Neural cell (in vitro differentiated cells): ENCODE data around the gene ZDHHC14. TPM values are rescaled to one million over a fixed set of nuclear protein-coding genes. Genes with fewer than 3 reads are reported as not detected.
"Not testable (repeated sequence)": the region's sequence is repeated elsewhere in the genome, so short reads cannot be mapped to it uniquely, and the experiment has no call there.

Experiments
- H2AFZ ChIP-seq: fragments of 200-600, 300-800 bp; sonication (generic), shearing (Covaris generic); 2 replicates; pipeline ENCODE4 v1.6.0; 2014; ENCODE audit warnings: low read depth, mild to moderate bottlenecking, antibody characterized with exemption, low read length, moderate library complexity
- H3F3A ChIP-seq: fragments of 200-600 bp; shearing (Covaris generic); 2 replicates; pipeline ENCODE4 v1.6.1; 2016; ENCODE audit warnings: mild to moderate bottlenecking, moderate library complexity, mixed read lengths, antibody characterized with exemption, low read length; ENCODE audit not compliant: insufficient read depth, poor library complexity, severe bottlenecking
- H3K27ac ChIP-seq: fragments of 200-600, 300-800 bp; sonication (generic), shearing (Covaris generic); 2 replicates; pipeline ENCODE4 v1.5.1; 2014; ENCODE audit warnings: mild to moderate bottlenecking, low read length, moderate library complexity
- H3K27me3 ChIP-seq: fragments of 300-800, 200-600 bp; sonication (generic), shearing (Covaris generic); 2 replicates; pipeline ENCODE4 v1.6.0; 2014; ENCODE audit warnings: mild to moderate bottlenecking, low read depth, low read length, moderate library complexity; ENCODE audit not compliant: insufficient read depth
- H3K36me3 ChIP-seq: fragments of 300-800, 200-600 bp; sonication (generic), shearing (Covaris generic); 2 replicates; pipeline ENCODE4 v1.5.1; 2014; ENCODE audit warnings: mild to moderate bottlenecking, antibody characterized with exemption, low read length, moderate library complexity; ENCODE audit not compliant: insufficient read depth
- H3K4me2 ChIP-seq: fragments of 300-800, 200-600 bp; sonication (generic), shearing (Covaris generic); 2 replicates; pipeline ENCODE4 v1.6.0; 2014; ENCODE audit warnings: mild to moderate bottlenecking, low read length
- H3K4me3 ChIP-seq: fragments of 300-800, 200-600 bp; sonication (generic), shearing (Covaris generic); 2 replicates; pipeline ENCODE4 v1.5.1; 2014; ENCODE audit warnings: mild to moderate bottlenecking, low read length, moderate library complexity
- H3K79me2 ChIP-seq: fragments of 200-600 bp; shearing (Covaris generic); replicated peaks from 2 replicates; pipeline ENCODE4 v1.6.0; 2014; ENCODE audit warnings: mild to moderate bottlenecking, low read length, moderate library complexity; ENCODE audit not compliant: insufficient read depth
- H3K9ac ChIP-seq: fragments of 300-800, 200-600 bp; sonication (generic), shearing (Covaris generic); 2 replicates; pipeline ENCODE4 v1.6.1; 2016; ENCODE audit warnings: mild to moderate bottlenecking, low read length, mixed read lengths
- H3K9me2 ChIP-seq: fragments of 200-600 bp; shearing (Covaris generic); 2 replicates; pipeline ENCODE4 v1.6.1; 2016; ENCODE audit warnings: mild to moderate bottlenecking, low read length, mixed read lengths; ENCODE audit not compliant: insufficient read depth
- H3K9me3 ChIP-seq: fragments of 200-600, 300-800 bp; sonication (generic), shearing (Covaris generic); 2 replicates; pipeline ENCODE4 v1.6.1; 2016; ENCODE audit warnings: mild to moderate bottlenecking, mixed run types, low read length, moderate library complexity, mixed read lengths
- H4K20me1 ChIP-seq: fragments of 200-600 bp; shearing (Covaris generic); 2 replicates; pipeline ENCODE4 v1.6.1; 2016; ENCODE audit warnings: mild to moderate bottlenecking, mixed run types; ENCODE audit not compliant: insufficient read depth
- CTCF ChIP-seq: fragments of 450-650 bp; IDR thresholded peaks from 2 replicates; pipeline ENCODE4 v1.5.1; 2014; ENCODE audit warnings: antibody characterized with exemption, mild to moderate bottlenecking, moderate library complexity; ENCODE audit not compliant: poor library complexity, severe bottlenecking
- EP300 ChIP-seq: fragments of 450-650 bp; conservative IDR thresholded peaks from 2 replicates; pipeline ENCODE4 v1.6.1; 2014; ENCODE audit warnings: antibody characterized with exemption, mild to moderate bottlenecking, moderate library complexity; ENCODE audit not compliant: poor library complexity, severe bottlenecking
- EZH2 ChIP-seq: fragments of 200-600, 300-800 bp; shearing (Covaris generic), sonication (generic); IDR thresholded peaks from 2 replicates; pipeline ENCODE4 v1.6.1; 2014; ENCODE audit warnings: antibody characterized with exemption, low read length, borderline replicate concordance, mild to moderate bottlenecking; ENCODE audit not compliant: insufficient read depth, poor library complexity, severe bottlenecking
- MXI1 ChIP-seq: fragments of 450-650 bp; conservative IDR thresholded peaks from 2 replicates; pipeline ENCODE4 v1.6.1; 2014; ENCODE audit warnings: antibody characterized with exemption, mild to moderate bottlenecking; ENCODE audit not compliant: poor library complexity, severe bottlenecking
- POLR2AphosphoS5 ChIP-seq: IDR thresholded peaks from 2 replicates; pipeline ENCODE4 v1.6.1; 2012
- RAD21 ChIP-seq: fragments of 450-650 bp; conservative IDR thresholded peaks from 2 replicates; pipeline ENCODE4 v1.6.1; 2014; ENCODE audit warnings: antibody characterized with exemption, mild to moderate bottlenecking, moderate library complexity
- SMC3 ChIP-seq: fragments of 450-650 bp; conservative IDR thresholded peaks from 2 replicates; pipeline ENCODE4 v1.6.1; 2014; ENCODE audit warnings: antibody characterized with exemption, mild to moderate bottlenecking, moderate library complexity; ENCODE audit not compliant: poor library complexity
- TAF1 ChIP-seq: IDR thresholded peaks from 2 replicates; pipeline ENCODE4 v1.6.1; 2012; ENCODE audit warnings: low read depth
- polyA plus RNA-seq: library from polyadenylated mRNA; depleted of rRNA; stranded (reverse); fragments of >200 nt; gene quantifications from 2 replicates; pipeline ENCODE4 v1.2.3, GENCODE V29; 2014
- TF ChIP-seq, protein P1 (sequence below): IDR thresholded peaks from 2 replicates; pipeline ENCODE4 v1.6.1; 2012; ENCODE audit warnings: borderline replicate concordance

The ZDHHC14 gene
- polyA plus RNA-seq, 1 donor from 2014 or later: 4.1 TPM

DNA sequence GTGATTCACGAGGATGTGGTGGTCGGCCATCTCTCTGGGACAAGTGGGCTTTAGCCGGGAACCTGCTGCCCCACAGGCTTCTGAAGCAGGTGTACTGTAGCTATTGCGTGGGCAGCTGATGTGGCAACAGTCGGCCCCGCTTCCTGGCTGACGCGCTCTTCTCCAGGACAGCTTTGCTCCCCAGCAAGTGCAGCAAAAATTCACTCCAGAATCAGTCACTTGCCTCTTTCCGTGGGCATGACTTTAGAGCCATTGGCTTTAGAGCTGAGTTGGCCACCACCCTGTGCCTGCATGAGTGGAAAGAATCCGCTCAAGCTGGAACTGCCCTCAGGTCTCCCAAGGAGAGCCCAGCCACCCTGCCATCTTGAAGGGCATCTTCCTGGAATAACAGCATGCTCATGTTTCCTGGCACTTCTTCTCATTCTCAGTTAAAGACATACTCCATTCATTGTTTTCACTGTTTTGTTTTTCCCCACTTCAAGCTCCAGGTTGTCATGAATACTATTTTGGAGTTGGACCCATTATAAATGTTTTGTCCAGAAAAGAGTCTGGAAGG is 178.3 kb downstream of the ZDHHC14 start:
- no peak overlapping the region for H3K4me2 ChIP-seq
- no peaks in the 10 kb centered on the region for H3K36me3 ChIP-seq
- TF ChIP-seq MXI1 (no peak), RAD21 (no peak)
- TF ChIP-seq, protein P1, sequence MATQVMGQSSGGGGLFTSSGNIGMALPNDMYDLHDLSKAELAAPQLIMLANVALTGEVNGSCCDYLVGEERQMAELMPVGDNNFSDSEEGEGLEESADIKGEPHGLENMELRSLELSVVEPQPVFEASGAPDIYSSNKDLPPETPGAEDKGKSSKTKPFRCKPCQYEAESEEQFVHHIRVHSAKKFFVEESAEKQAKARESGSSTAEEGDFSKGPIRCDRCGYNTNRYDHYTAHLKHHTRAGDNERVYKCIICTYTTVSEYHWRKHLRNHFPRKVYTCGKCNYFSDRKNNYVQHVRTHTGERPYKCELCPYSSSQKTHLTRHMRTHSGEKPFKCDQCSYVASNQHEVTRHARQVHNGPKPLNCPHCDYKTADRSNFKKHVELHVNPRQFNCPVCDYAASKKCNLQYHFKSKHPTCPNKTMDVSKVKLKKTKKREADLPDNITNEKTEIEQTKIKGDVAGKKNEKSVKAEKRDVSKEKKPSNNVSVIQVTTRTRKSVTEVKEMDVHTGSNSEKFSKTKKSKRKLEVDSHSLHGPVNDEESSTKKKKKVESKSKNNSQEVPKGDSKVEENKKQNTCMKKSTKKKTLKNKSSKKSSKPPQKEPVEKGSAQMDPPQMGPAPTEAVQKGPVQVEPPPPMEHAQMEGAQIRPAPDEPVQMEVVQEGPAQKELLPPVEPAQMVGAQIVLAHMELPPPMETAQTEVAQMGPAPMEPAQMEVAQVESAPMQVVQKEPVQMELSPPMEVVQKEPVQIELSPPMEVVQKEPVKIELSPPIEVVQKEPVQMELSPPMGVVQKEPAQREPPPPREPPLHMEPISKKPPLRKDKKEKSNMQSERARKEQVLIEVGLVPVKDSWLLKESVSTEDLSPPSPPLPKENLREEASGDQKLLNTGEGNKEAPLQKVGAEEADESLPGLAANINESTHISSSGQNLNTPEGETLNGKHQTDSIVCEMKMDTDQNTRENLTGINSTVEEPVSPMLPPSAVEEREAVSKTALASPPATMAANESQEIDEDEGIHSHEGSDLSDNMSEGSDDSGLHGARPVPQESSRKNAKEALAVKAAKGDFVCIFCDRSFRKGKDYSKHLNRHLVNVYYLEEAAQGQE: no peak

GRCh38 chr6:157560063-157560462 is 179.1 kb downstream of the ZDHHC14 start:
- H4K20me1 ChIP-seq, H3K9me3 ChIP-seq, H3K79me2 ChIP-seq: not testable (repeated sequence)

More for the DNA sequence above, 178.3 kb downstream of the ZDHHC14 start:
- Histone ChIP-seq H3K27me3 (no peaks in the 10 kb centered on the region), H3K4me3 (no peak overlapping the region), H3K9me2 (no peaks in the 10 kb centered on the region), H3K9ac (no peak overlapping the region), H3F3A (no peaks in the 10 kb centered on the region), H2AFZ (no peak overlapping the region), H3K27ac (no peak overlapping the region), H3K9me3 (no peaks in the 10 kb centered on the region), H4K20me1 (no peaks in the 10 kb centered on the region), H3K79me2 (no peaks in the 10 kb centered on the region)

DNA sequence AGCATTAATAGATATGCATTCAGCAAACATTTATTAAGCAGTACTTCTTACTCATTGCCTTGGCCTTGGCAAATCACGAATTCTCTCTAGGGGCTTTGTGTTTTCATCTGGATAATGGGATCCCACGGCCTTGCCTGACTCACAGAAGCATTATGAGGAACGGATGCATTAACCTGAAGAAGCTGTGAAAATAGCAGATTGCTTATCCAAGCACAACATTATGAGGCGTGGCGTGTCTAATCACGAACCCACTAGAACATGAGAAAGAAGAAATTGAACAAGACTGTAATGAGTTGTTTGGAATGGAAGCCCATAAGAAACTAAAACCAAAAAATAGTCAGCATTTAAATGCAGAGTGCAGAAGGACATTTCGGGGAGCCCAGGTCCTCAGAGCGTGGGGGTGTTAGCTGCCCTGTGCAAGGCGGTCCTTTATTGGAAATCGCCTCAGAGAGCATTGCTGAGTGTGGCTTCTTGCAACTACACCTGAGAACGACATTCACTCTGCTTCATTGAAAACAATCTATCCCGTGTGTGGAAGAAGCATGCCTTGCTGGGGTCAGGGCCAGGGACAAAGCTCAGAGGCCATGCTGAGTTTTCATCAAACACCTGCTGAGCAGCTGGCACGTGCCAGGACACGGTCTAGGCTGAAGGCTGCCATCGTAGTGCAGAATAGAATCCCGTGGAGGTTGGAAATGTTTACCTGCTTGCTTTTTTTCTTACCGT is 179.9 kb downstream of the ZDHHC14 start:
- Histone ChIP-seq H3K27ac (no peak overlapping the region), H3K4me2 (no peak overlapping the region), H4K20me1 (no peaks in the 10 kb centered on the region), H3K79me2 (no peaks in the 10 kb centered on the region), H3K9me3 (no peaks in the 10 kb centered on the region), H3K9ac (no peak overlapping the region), H2AFZ (no peak overlapping the region), H3K36me3 (no peaks in the 10 kb centered on the region), H3K27me3 (no peaks in the 10 kb centered on the region), H3F3A (no peaks in the 10 kb centered on the region), H3K4me3 (no peak overlapping the region), H3K9me2 (no peaks in the 10 kb centered on the region)
- no peak for TF ChIP-seq POLR2AphosphoS5
- no peak for TF ChIP-seq EZH2
- TF ChIP-seq EP300: no peak
- no peak for TF ChIP-seq RAD21
- TF ChIP-seq, protein P1: no peak
- TF ChIP-seq SMC3: no peak
- TF ChIP-seq TAF1: no peak
- TF ChIP-seq CTCF: no peak
- no peak for TF ChIP-seq MXI1

More at GRCh38 chr6:157560063-157560462, 179.1 kb downstream of the ZDHHC14 start:
- not testable (repeated sequence) for H3K9me2 ChIP-seq, H3K4me3 ChIP-seq, H2AFZ ChIP-seq, H3K36me3 ChIP-seq, H3K9ac ChIP-seq, H3K4me2 ChIP-seq, H3K27me3 ChIP-seq, H3F3A ChIP-seq, H3K27ac ChIP-seq
